SKM-1 (cell line): ENCODE results near the gene MRE11.
"Not testable (repeated sequence)": the region's sequence is repeated elsewhere in the genome, so short reads cannot be mapped to it uniquely, and the experiment has no call there.

ENCODE experiments used
- DNase-seq: peaks from one replicate; lab custom pipeline; 2025; ENCODE audit not compliant: unreplicated experiment; lab: John Stamatoyannopoulos, UW

Gene MRE11

DNA sequence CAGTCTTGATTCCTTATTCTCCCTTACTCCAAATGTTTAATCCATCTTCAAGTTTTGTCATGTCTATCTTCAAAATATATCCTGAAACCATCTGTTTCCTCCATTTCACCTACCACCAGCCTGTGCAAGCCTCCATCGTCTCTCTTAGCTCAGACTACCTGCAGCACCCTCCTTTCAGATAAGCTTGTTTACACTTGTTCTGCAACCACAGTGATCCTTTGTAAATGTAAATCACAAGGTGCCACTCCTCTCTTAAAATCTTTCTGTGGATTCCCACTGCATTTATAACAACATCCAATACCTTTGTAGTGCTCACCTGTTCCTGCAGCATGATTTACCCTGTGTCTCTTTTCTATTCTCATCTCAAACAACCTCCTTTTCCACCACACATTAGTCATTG lies 60.6 kb downstream of the MRE11 start:
- no peak for DNase-seq

DNA sequence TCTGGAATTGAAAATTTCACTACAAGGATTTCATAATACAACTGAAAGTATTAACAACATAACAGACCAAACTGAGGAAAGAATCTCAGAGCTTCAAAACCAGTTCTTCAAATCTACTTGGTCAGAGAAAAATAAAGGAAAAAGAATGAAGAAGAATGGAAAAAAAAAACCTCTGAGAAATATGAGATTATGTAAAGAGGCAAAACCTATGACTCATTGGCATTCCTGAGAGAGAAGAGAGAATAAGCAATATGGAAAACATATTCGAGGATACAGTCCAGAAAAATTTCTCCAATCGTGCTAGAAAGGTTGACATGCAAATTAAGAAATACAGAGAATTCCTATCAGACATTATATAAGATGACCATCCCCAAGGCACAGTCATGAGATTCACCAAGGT lies 69.0 kb downstream of the MRE11 start:
- DNase-seq, result no peak

DNA sequence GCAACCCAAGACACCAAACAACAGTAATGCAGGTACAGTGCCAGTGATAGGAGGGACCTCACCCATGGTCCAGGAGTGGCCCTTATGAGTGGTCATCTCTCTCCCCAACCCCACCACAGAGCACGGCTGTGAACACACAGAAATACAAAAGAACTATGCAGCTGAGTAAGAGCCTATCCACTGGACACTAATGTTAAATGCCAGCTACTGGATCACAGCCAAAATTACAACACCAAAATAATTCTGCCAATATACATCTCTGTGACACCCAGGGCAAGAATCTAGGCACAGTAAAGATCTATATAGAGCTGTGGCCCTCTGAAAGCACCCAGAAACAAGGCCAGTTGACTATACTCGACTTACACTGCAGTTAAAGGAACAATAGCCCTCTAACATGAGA lies 69.6 kb downstream of the MRE11 start:
- no peak for DNase-seq

DNA sequence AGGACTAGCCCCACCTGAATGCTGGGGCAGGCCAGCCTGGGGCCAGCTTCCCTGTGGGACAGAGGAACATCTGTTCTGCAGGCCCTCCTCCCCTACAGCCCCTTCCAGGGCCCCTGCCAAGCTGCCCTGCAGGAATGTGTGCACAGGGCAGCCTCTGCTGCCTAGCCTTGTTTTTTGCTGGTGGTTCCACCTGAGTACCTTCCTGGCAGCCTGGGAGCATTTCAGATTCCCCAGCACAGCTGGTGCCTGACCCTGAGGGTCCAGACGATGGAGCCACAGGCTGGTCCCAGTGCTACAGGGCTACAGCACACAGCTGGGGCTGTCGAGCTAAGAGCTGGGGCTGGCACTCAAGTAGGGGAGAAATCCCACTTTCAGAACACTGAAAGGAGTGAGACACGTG lies 70.1 kb downstream of the MRE11 start:
- DNase-seq, result no peak

- DNase-seq, result no peak
Measured at GRCh38 chr11:94418123-94418765, 75.4 kb downstream of the MRE11 start.

- no peak for DNase-seq
Measured at GRCh38 chr11:94417386-94417987, 76.2 kb downstream of the MRE11 start.

DNA sequence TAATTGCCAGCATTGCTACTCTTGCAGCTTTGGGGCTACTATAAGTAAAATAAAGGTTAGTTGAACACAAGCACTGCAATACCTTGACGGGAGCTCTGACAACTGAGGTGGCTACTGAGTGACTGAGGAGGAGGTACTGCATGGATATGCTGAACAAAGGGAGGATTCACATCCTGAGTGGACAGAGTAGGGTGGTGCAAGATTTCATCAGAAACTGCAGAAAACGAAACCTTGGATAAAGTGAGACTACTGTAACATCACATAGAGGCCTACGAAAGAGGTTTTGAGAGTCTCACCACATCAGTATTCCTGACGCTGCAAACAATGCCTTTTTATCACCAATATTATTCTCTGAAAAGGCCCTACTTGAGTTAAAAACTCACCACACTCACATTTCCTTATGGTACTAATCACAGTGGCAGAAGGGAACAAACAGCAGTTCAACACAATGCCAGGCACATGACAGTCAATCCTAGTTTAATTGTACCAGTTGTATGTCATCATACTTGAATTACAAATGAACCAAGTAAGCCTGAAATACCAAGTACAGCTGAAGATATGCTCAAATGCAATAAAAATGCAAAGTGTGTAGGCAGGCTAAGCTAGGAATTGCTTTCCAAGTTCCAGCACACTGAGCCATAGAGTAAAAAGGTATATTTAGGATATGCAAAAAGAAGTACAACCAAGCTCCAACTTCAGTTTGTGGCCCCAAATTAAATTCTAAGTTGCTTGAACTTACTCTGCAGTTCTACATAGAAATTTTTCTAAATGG lies 88.4 kb downstream of the MRE11 start:
- no peak for DNase-seq

GRCh38 chr11:94402355-94402754 lies 91.3 kb downstream of the MRE11 start:
- DNase-seq, result no peak

DNA sequence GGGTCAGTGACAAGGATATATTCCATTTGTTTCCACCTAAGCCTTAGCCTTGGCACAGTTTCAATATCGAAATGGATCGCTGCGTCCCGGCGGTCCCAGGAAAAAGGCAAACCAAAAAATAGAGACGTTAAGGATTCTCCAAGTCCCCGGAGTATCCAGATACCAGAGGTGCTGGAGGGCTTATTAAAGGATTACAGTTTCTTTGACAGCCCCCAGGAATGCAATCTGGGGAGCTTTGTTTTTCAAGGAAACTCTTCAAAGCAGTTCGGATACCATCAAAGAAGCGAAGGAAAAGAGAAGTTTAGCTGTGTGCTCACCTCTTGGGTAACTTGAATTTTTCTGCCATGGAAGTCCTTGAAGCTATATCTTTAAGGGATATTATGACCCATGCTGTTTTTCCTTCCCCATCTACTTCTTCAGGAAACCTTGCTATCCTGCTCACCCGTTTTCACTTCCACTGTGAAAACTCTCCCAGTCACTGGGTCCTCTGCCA lies 91.8 kb downstream of the MRE11 start:
- DNase-seq, result no peak

DNA sequence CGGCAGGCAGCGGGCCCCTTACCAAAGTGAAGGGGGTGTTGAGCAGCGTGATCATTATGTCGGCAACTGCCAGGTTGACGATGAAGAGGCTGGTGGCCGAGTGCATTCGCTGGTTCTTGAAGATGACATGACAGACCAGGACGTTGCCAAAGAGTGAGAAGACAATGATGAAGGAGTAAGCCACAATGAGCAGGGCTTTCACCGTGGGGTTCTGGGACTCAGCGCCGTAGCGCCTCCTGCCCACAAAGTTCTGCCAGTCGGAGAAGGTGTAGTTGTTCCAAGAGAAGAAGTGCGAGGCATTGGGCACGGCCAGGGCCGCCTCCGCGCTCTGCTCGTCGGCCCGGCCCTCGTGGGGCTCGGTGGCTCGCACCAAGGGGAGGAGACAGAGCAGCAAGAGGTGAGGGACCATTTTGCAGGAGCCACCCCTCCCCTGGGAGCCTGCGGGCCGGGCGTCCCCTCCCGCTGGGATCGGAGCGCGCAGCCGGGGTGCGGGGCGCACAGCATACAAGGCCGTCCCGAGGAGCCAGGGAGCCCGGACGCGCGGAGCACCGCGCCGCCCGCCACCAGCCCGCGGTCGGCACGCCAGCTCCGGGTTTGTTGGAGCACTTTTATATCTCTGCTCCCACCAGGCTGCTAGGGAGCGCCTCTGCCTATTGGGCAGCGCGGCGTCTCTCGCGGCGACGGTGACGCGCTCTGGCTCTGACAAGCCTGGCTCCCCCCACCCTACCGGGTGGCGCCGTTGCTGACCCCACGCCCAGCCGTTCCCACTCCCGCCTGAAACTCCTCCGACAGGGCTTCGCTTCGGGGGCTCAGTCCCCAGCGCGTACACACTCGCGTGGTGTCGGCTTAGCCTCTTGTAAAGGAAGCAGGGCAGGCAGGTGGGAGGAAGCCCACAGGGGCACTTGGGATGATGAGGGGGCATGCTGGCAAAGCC lies 92.5 kb downstream of the MRE11 start, which contains the start of gene GPR83:
Gene GPR83 (minus strand): TSS at position 581 of the 934 bp plus-strand sequence. CDS start 172 bp downstream, at position 409.
- DNase-seq, result no peak

DNA sequence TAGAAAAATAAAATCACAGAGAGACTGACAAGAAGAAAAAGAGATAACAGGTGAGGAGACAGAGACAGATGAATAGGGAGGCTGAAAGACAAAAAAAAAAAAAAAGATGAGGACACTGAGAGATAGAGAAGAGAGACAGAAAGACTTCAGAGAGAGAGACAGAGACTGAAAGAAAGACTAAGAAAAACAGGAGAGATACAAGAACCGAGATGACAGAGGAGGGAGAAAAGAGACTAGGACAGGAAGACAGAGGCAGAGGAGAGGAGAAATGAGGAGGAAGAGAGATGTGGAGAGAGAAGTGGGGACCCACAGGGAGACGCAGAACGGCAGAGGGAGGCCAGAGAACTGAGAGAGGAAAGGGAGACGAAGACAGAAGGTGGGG lies 93.2 kb downstream of the MRE11 start:
- no peak for DNase-seq

DNA sequence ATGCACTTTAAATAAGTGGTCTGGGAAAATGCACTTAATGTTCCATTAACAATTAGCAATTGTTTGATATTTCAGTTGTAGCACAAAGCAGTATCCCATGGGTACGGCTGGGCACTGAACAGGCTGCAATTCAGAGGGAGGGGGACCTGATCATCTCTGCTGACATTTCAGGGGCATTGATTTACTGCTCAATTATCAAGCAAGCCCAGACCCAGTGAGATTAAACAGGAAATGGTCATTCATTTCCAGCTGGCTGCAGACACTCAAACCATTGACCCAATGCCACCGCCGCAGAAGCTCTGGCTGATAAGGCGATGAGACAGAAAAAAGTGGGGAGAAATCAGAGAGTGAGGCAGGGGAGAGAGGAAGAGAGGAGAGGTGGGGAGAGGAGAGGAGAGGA lies 93.6 kb downstream of the MRE11 start:
- no peak for DNase-seq

GRCh38 chr11:94398101-94398500 lies 95.5 kb downstream of the MRE11 start:
- no peak for DNase-seq

GRCh38 chr11:94396282-94396681 lies 97.4 kb downstream of the MRE11 start:
- DNase-seq, result no peak

GRCh38 chr11:94391937-94392336 lies 101.7 kb downstream of the MRE11 start:
- not testable (repeated sequence) for DNase-seq

DNA sequence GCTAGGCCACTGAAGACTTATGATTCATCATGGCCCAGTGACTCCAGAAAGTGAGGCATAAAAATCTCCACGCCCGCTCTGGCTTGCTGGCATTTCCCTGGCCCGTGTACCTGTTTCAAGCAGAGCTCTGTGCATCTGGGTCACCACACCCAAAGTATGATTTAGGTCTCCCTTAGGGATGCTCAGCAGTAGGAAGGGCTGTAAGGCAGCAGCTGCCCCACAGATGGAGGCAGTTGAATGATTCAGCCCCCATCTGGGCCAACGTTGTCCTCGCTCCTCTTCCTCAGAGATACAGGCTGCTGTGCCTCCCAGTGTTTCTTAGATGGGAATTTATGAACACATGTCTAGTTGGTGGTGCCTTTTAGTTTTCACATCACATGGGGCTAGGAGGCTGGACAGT lies 114.0 kb downstream of the MRE11 start:
- DNase-seq, result no peak

GRCh38 chr11:94376841-94377240 lies 116.8 kb downstream of the MRE11 start:
- no peak for DNase-seq

- DNase-seq, result not testable (repeated sequence)
Measured at GRCh38 chr11:94370576-94370975, 123.1 kb downstream of the MRE11 start.
